ENCODE data around the gene ZNF354B.

Gene ZNF354B

DNA sequence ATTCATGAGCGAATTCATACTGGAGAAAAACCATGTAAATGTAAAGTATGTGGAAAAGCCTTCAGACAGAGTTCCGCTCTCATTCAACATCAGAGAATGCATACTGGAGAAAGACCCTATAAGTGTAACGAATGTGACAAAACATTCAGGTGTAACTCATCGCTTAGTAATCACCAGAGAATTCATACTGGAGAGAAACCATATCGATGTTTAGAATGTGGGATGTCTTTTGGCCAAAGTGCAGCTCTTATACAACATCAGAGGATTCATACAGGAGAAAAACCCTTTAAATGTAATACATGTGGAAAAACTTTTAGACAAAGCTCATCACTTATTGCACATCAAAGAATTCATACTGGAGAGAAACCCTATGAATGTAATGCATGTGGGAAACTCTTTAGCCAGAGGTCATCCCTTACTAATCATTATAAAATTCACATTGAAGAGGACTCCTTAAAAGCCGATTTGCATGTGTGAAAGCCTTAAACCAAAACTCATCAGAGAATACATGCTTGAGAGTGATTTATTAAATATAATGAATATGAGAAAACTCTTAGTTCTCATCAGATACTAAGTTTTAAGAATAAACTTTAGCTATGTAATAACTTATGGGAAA, 24.2 kb downstream of the ZNF354B start:
- no peak for DNase-seq

- DNase-seq, result peak; percentile 20
Measured at GRCh38 chr5:178895615-178896571, 36.1 kb downstream of the ZNF354B start, which contains the start of gene ZFP2. Gene ZFP2, plus strand, starts transcription at chr5:178895913. Its CDS starts 35,401 bp downstream, at chr5:178931314.

DNA sequence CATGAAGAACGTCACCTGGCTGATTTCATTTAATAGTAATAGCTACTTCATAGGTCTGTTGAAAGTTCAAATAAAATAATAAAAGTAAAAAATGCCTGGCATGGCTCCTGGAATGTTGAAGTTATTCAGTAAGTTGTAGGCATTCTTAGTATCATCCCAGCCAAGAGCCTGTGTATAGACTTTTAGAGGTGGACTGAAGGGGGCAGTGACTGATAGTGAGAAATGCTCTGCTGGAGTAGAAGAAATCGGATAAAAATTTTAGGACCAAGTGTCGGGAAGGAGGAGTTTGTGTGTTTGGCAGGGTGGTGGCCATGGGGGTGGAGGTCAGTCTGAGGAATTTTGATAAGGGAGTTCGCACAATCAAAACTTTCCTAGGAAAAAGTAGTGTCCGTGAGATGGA, 39.5 kb downstream of the ZNF354B start:
- DNase-seq, result no peak

DNA sequence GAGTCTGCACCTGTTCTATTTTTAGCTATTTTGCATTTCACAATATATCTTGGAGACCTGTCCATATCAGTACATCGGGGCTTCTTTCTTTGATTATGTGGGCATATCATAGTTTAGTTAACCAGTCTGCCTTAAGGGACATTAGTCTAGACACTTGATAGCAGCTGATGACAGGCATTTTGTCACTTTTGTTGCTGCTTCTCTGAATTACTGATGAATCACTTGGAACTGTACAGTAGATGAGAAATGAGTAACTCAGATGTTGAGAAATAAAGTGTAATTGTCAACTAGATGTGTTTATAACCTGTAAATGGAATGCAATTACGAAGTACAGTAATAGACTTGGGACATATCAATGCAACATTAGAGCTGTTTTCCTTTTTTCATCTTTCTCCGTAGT, 43.1 kb downstream of the ZNF354B start:
- no peak for DNase-seq

DNA sequence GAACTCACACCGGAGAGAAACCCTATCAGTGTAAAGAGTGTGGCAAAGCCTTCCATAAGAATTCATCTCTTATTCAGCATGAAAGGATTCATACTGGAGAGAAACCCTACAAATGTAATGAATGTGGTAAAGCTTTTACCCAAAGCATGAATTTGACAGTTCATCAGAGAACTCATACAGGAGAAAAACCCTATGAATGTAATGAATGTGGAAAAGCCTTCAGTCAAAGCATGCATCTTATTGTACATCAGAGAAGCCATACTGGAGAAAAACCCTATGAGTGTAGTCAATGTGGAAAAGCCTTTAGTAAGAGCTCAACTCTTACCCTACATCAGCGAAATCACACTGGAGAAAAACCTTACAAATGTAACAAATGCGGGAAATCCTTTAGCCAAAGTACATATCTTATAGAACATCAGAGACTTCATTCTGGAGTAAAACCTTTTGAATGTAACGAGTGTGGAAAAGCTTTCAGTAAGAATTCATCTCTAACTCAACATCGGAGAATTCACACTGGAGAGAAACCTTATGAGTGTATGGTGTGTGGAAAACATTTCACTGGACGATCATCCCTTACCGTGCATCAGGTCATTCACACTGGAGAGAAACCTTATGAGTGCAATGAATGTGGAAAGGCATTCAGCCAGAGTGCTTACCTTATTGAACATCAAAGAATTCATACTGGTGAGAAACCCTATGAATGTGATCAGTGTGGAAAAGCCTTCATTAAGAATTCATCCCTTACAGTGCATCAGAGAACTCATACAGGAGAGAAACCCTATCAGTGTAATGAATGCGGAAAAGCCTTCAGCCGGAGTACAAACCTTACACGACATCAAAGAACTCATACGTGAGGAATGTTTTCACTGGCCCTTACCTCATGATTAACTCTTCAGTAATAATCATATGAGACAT, 72.3 kb downstream of the ZNF354B start:
- DNase-seq, result no peak

All from CD4-positive, alpha-beta T cell treated with Interleukin-10 for 1 hour (primary cell).